Measurements from ENCODE around the gene SLC26A1. TPM values are rescaled to one million over a fixed set of nuclear protein-coding genes. Genes with fewer than 3 reads are reported as not detected.

Gene SLC26A1
- total RNA-seq, 1 experiment from 2014 or later: 1.8 TPM

DNA sequence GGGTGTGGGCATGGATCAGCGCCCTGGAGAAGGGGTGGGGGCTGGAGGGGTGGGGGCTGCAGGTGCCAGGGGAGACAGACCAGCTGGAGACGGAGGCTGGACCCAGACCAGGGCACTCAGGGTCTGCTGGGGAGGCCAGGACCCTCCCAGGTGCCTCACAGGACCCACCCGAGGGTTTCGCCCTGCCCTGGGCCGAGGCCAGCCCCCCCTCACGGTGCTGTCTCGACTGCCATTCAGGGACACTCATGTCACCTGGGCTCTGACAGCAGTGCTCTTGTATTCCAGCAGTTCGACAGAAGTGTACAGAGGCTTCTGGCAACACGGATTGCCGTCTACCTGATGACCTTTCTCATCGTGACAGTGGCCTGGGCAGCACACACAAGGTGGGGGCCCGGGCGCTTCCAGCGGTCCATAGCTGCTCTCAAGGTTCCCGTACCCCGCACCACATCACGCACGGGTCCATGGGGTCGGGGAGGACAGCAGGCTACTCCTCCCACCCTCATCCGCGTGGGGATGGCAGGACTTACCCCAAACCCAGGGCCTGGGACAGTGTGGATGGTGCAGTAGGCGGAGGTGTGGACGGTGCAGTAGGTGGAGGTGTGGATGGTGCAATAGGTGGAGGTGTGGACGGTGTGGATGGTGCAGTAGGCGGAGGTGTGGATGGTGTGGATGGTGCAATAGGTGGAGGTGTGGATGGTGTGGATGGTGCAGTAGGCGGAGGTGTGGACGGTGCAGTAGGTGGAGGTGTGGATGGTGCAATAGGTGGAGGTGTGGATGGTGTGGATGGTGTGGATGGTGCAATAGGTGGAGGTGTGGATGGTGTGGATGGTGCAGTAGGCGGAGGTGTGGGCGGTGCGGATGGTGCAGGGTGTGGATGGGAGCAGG lies 42.8 kb downstream of the SLC26A1 start:
- no peaks in the 10 kb centered on the region for H3K27me3 ChIP-seq (ENCODE audit: control insufficient read depth, insufficient read depth, low read length)
- in situ Hi-C loops (cut with HindIII; ENCODE audit: low pct_unique_long_range_greater_than_20kb, low sequenced_read_pairs): no loop called here
- H3K36me3 ChIP-seq (ENCODE audit: control insufficient read depth, insufficient read depth, low read length): no peaks in the 10 kb centered on the region
- no peaks in the 10 kb centered on the region for H3K9me3 ChIP-seq (ENCODE audit: control insufficient read depth, insufficient read depth, low read depth, low read length)
- intact Hi-C loops (cut with micrococcal nuclease; ENCODE audit: unreplicated experiment): no loop called here
- H3K4me1 ChIP-seq (ENCODE audit: control insufficient read depth, insufficient read depth, low read length): no peaks in the 10 kb centered on the region
- DNase-seq (ENCODE audit: low read depth, low spot score): no peak
- no peak overlapping the region for H3K4me3 ChIP-seq (ENCODE audit: low read depth in 2 of 2, low read length in 2 of 2)
- H3K27ac ChIP-seq (ENCODE audit: low read length): no peak overlapping the region
- ChIA-PET POLR2A (interaction anchor here (0.6 kb wide), 1 partner anchor 14 kb away, joined by 4 read pairs; no protein-coding TSS in a partner anchor), CTCF (no interaction called here)
- no peak for ATAC-seq
- TF ChIP-seq POLR2AphosphoS5 (IDR thresholded peaks at IDR 0.05; ENCODE audit: low read depth, low read length) (no peak), REST (IDR thresholded peaks at IDR 0.05; ENCODE audit: insufficient read depth in 1 of 2, low read depth in 2 of 2, low read length in 1 of 2) (no peak), CTCF (IDR thresholded peaks at IDR 0.05) (no peak), TCF7L2 (IDR thresholded peaks at IDR 0.05; ENCODE audit: low read depth, low read length) (no peak), SIN3A (IDR thresholded peaks at IDR 0.05; ENCODE audit: borderline replicate concordance, insufficient read depth, low read depth, low read length) (no peak)
- no TSS peak for BruUV-seq (replicated peaks)

- H3K4me1 ChIP-seq (ENCODE audit: control insufficient read depth, insufficient read depth, low read length): no peaks in the 10 kb centered on the region
- BruUV-seq (replicated peaks): no TSS peak
- in situ Hi-C loops (cut with HindIII; ENCODE audit: low pct_unique_long_range_greater_than_20kb, low sequenced_read_pairs): no loop called here
- POLR2A ChIA-PET: no interaction called here
- intact Hi-C loops (cut with micrococcal nuclease; ENCODE audit: unreplicated experiment): no loop called here
- CTCF ChIA-PET: no interaction called here
- ATAC-seq: no peak
- H3K27me3 ChIP-seq (ENCODE audit: control insufficient read depth, insufficient read depth, low read length): no peaks in the 10 kb centered on the region
- no peak for DNase-seq (ENCODE audit: low read depth, low spot score)
- H3K9me3 ChIP-seq (ENCODE audit: control insufficient read depth, insufficient read depth, low read depth, low read length): no peaks in the 10 kb centered on the region
- H3K27ac ChIP-seq (ENCODE audit: low read length): no peak overlapping the region
- no peak for TF ChIP-seq POLR2AphosphoS5 (IDR thresholded peaks at IDR 0.05; ENCODE audit: low read depth, low read length)
- TF ChIP-seq CTCF (IDR thresholded peaks at IDR 0.05): no peak
- TF ChIP-seq REST (IDR thresholded peaks at IDR 0.05; ENCODE audit: insufficient read depth in 1 of 2, low read depth in 2 of 2, low read length in 1 of 2): no peak
- TF ChIP-seq SIN3A (IDR thresholded peaks at IDR 0.05; ENCODE audit: borderline replicate concordance, insufficient read depth, low read depth, low read length): no peak
- H3K4me3 ChIP-seq (ENCODE audit: low read depth in 2 of 2, low read length in 2 of 2): no peak overlapping the region
- H3K36me3 ChIP-seq (ENCODE audit: control insufficient read depth, insufficient read depth, low read length): no peaks in the 10 kb centered on the region
Measured at GRCh38 chr4:949656-950055, 43.5 kb downstream of the SLC26A1 start.

All from Panc1 (cell line).